Hippocampal formation (tissue), 2 donors: ENCODE results near the gene TCF12.

Experiments
- DNase-seq, 2 donors: peaks; one replicate each; lab custom pipeline; 2025; lab: John Stamatoyannopoulos, UW

The TCF12 gene

GRCh38 chr15:57216288-57216687 is 297.8 kb downstream of the TCF12 start:
- no peak for DNase-seq

- DNase-seq = peak in 1 of 2 donors; percentile 79
Observed at GRCh38 chr15:57217778-57218598, 299.5 kb downstream of the TCF12 start.

GRCh38 chr15:57218826-57219576 is 300.6 kb downstream of the TCF12 start:
- peak in 1 of 2 donors; percentile 33 for DNase-seq

GRCh38 chr15:57220205-57220604 is 301.8 kb downstream of the TCF12 start:
- no peak for DNase-seq

- no peak for DNase-seq
Observed at GRCh38 chr15:57221134-57221533, 302.7 kb downstream of the TCF12 start.

- DNase-seq = no peak
Observed at GRCh38 chr15:57223345-57223744, 304.9 kb downstream of the TCF12 start.

GRCh38 chr15:57223887-57224286 is 305.4 kb downstream of the TCF12 start:
- no peak for DNase-seq

- DNase-seq = no peak
Observed at GRCh38 chr15:57224664-57225063, 306.2 kb downstream of the TCF12 start.

- DNase-seq = no peak
Observed at GRCh38 chr15:57227166-57227565, 308.7 kb downstream of the TCF12 start.

- no peak for DNase-seq
Observed at GRCh38 chr15:57227899-57228298, 309.5 kb downstream of the TCF12 start.

GRCh38 chr15:57228395-57228794 is 310.0 kb downstream of the TCF12 start:
- no peak for DNase-seq

GRCh38 chr15:57229051-57229450 is 310.6 kb downstream of the TCF12 start:
- DNase-seq = no peak

GRCh38 chr15:57231559-57231958 is 313.1 kb downstream of the TCF12 start:
- no peak for DNase-seq

GRCh38 chr15:57234156-57234555 is 315.7 kb downstream of the TCF12 start:
- no peak for DNase-seq

GRCh38 chr15:57235186-57235585 is 316.7 kb downstream of the TCF12 start:
- DNase-seq = no peak

- DNase-seq = no peak
Observed at GRCh38 chr15:57235873-57236272, 317.4 kb downstream of the TCF12 start.

GRCh38 chr15:57236561-57237300 is 318.3 kb downstream of the TCF12 start:
- no peak for DNase-seq

- peak in 1 of 2 donors; percentile 62 for DNase-seq
Observed at GRCh38 chr15:57237301-57237642, 318.8 kb downstream of the TCF12 start.

GRCh38 chr15:57237676-57238075 is 319.2 kb downstream of the TCF12 start:
- no peak for DNase-seq

- DNase-seq = no peak
Observed at GRCh38 chr15:57245130-57245529, 326.7 kb downstream of the TCF12 start.

- DNase-seq = no peak
Observed at GRCh38 chr15:57245714-57246113, 327.3 kb downstream of the TCF12 start.

GRCh38 chr15:57248074-57248473 is 329.6 kb downstream of the TCF12 start:
- no peak for DNase-seq

- no peak for DNase-seq
Observed at GRCh38 chr15:57251308-57251707, 332.9 kb downstream of the TCF12 start.
